Measurements from ENCODE around the gene NOTCH3.

DNA sequence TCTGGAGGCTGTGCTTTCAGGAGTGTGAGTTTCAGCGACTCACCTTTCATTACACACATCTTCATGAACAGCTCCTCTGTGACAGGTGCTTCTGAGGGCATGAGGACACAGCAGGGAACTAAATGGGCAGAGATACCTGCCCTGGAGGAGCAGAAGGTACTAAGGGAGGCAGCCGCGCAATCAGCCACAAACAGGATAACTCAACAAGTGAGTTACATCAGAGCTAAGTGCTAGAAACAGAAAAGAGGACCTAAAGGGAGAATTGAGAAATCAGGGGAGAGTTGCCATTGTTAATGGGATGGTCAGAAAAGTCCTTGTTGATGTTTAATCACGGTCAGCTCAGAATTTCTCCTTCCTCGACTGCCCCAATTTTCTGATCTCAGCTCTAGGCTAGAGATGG lies 51.1 kb downstream of the NOTCH3 start:
- TF ChIP-seq, protein P1, sequence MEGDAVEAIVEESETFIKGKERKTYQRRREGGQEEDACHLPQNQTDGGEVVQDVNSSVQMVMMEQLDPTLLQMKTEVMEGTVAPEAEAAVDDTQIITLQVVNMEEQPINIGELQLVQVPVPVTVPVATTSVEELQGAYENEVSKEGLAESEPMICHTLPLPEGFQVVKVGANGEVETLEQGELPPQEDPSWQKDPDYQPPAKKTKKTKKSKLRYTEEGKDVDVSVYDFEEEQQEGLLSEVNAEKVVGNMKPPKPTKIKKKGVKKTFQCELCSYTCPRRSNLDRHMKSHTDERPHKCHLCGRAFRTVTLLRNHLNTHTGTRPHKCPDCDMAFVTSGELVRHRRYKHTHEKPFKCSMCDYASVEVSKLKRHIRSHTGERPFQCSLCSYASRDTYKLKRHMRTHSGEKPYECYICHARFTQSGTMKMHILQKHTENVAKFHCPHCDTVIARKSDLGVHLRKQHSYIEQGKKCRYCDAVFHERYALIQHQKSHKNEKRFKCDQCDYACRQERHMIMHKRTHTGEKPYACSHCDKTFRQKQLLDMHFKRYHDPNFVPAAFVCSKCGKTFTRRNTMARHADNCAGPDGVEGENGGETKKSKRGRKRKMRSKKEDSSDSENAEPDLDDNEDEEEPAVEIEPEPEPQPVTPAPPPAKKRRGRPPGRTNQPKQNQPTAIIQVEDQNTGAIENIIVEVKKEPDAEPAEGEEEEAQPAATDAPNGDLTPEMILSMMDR (IDR thresholded peaks at IDR 0.05; ENCODE audit: poor library complexity), result no peak
- TF ChIP-seq EZH2 (IDR thresholded peaks at IDR 0.05; ENCODE audit: borderline replicate concordance) (no peak), EZH2phosphoT487 (IDR thresholded peaks at IDR 0.05; ENCODE audit: low read depth, severe bottlenecking, unreplicated experiment) (no peak)
